Large intestine (tissue), 3 donors: ENCODE data around the gene ZBTB47. TPM values are rescaled to one million over a fixed set of nuclear protein-coding genes. Genes with fewer than 3 reads are reported as not detected.
A peak's percentile ranks its signal among the peaks of the same experiment; 100 is the strongest.

Experiments
- DNase-seq, 2 donors: peaks; one replicate each; pipeline versions ENCODE4 v3.0.0 to v3.0.0-alpha.2; 2013
- H3K27ac ChIP-seq: one replicate; pipeline ENCODE4 v1.5.1; 2013; ENCODE audit warnings: low read length
- H3K27me3 ChIP-seq: 2 replicates; pipeline ENCODE4 v1.6.1; 2013; ENCODE audit warnings: low read length; ENCODE audit not compliant: control insufficient read depth, insufficient read depth
- H3K36me3 ChIP-seq: 2 replicates; pipeline ENCODE4 v1.6.1; 2013; ENCODE audit warnings: low read length; ENCODE audit not compliant: control insufficient read depth, insufficient read depth
- H3K4me1 ChIP-seq: one replicate; pipeline ENCODE4 v1.6.1; 2013; ENCODE audit warnings: low read length; ENCODE audit not compliant: control insufficient read depth, insufficient read depth
- H3K4me3 ChIP-seq: one replicate; pipeline ENCODE4 v1.5.1; 2013; ENCODE audit warnings: low read length
- H3K9me3 ChIP-seq: one replicate; pipeline ENCODE4 v1.6.1; 2013; ENCODE audit warnings: mild to moderate bottlenecking, low read depth, low read length, moderate library complexity; ENCODE audit not compliant: control insufficient read depth
- WGBS: methylation state at CpG from one replicate; pipeline ENCODE4 v1.1.5; 2013; ENCODE audit warnings: low lambda C conversion rate; ENCODE audit not compliant: insufficient coverage; 5-methylcytosine and 5-hydroxymethylcytosine counted together
- polyA plus RNA-seq: library from polyadenylated mRNA; unstranded; fragments of 120-200 nt; gene quantifications from one replicate; pipeline ENCODE4 v1.2.1, GENCODE V29; 2013

ZBTB47 gene
- polyA plus RNA-seq, 1 donor, result 12.5 TPM

DNA sequence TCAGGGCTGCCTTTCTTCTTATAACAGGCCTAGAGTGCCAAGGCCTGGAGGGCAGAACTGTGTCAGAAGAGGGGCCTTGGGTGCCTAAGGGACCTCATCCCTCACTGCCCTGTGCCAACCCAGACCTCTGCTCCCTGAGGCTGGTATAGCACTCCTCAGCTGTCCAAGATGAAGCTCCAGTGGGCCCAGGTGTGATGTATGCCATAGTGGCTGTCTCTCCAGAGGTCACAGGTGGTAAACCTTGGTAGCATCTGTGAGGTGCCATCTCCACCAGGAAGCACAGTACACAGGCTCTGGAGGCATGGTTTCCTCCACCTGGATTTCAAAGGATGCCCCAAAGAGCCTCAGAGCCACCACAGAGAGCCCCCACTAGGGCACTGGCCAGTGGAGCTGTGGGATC is 19.6 kb downstream of the ZBTB47 start:
- no peaks in the 10 kb centered on the region for H3K9me3 ChIP-seq
- H3K36me3 ChIP-seq, result no peaks in the 10 kb centered on the region
- no peak overlapping the region for H3K27ac ChIP-seq
- H3K4me3 ChIP-seq, result no peak overlapping the region
- peaks cover 6% of the 10 kb centered on the region for H3K27me3 ChIP-seq
- no peaks in the 10 kb centered on the region for H3K4me1 ChIP-seq
- DNase-seq, result no peak

- WGBS, result no CpG with 5 or more reads among the region's 3 CpGs
- no peak overlapping the region for H3K4me3 ChIP-seq
- no peaks in the 10 kb centered on the region for H3K36me3 ChIP-seq
- no peaks in the 10 kb centered on the region for H3K9me3 ChIP-seq
- no peaks in the 10 kb centered on the region for H3K4me1 ChIP-seq
- H3K27ac ChIP-seq, result no peak overlapping the region
- DNase-seq, result no peak
- peaks cover 3% of the 10 kb centered on the region for H3K27me3 ChIP-seq
Observed at GRCh38 chr3:42674146-42674545, 20.6 kb downstream of the ZBTB47 start.

DNA sequence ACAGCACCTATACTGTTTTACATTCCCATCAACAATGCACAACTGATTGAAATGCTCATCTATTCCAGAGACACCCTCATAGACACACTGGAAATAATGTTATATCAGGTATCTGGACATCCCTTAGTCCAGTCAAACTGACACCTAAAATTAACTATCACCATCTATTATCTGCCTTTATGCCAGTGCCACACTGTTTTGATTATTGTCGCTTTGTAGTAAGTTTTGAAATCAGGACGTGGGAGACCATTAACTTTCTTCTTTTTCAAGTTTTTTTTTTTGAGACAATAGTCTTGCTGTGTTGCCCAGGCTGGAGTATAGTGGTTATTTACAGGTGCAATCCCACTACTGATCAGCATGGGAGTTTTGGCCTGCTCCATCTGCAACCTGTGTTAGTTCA is 22.4 kb downstream of the ZBTB47 start:
- Histone ChIP-seq H3K9me3 (no peaks in the 10 kb centered on the region), H3K27me3 (peaks cover 7% of the 10 kb centered on the region), H3K4me3 (no peak overlapping the region), H3K4me1 (no peaks in the 10 kb centered on the region), H3K27ac (no peak overlapping the region), H3K36me3 (no peaks in the 10 kb centered on the region)
- DNase-seq, result no peak
- 100% methylated on average over 1 of the region's 2 CpGs for WGBS

GRCh38 chr3:42678447-42678846 is 24.9 kb downstream of the ZBTB47 start:
- WGBS, result no CpG with 5 or more reads among the region's 2 CpGs
- peaks cover 14% of the 10 kb centered on the region for H3K27me3 ChIP-seq

GRCh38 chr3:42680271-42680670 is 26.8 kb downstream of the ZBTB47 start:
- H3K27ac ChIP-seq, result no peak overlapping the region
- H3K36me3 ChIP-seq, result no peaks in the 10 kb centered on the region
- no peaks in the 10 kb centered on the region for H3K9me3 ChIP-seq
- H3K4me3 ChIP-seq, result no peak overlapping the region
- no peaks in the 10 kb centered on the region for H3K4me1 ChIP-seq
- no peak for DNase-seq
- peaks cover 24% of the 10 kb centered on the region for H3K27me3 ChIP-seq
- WGBS, result no CpG with 5 or more reads among the region's 1 CpG

More at GRCh38 chr3:42678447-42678846, 24.9 kb downstream of the ZBTB47 start:
- no peak for DNase-seq
- no peak overlapping the region for H3K27ac ChIP-seq
- H3K4me3 ChIP-seq, result no peak overlapping the region
- no peaks in the 10 kb centered on the region for H3K36me3 ChIP-seq
- H3K4me1 ChIP-seq, result no peaks in the 10 kb centered on the region
- no peaks in the 10 kb centered on the region for H3K9me3 ChIP-seq

DNA sequence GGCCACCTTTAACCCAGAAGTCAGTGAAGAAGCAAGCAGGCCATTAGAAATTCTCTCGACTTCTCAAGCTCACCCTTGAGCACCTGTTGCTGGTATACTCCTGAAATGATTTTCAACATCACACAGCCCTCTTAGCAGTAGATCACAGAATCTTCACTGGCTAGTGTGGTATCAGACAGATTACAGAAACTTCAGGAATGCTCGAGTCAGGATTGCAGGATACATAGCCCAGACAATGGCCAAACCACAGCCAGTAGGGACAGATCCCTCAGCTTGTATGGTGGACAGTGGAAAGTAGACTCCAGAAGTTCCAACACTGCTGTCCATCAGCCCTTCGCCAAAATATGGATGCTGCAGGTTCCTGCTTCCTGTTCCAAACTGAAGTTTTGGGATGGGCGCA is 27.3 kb downstream of the ZBTB47 start:
- Histone ChIP-seq H3K27ac (no peak overlapping the region), H3K4me3 (no peak overlapping the region)
- no peak for DNase-seq

DNA sequence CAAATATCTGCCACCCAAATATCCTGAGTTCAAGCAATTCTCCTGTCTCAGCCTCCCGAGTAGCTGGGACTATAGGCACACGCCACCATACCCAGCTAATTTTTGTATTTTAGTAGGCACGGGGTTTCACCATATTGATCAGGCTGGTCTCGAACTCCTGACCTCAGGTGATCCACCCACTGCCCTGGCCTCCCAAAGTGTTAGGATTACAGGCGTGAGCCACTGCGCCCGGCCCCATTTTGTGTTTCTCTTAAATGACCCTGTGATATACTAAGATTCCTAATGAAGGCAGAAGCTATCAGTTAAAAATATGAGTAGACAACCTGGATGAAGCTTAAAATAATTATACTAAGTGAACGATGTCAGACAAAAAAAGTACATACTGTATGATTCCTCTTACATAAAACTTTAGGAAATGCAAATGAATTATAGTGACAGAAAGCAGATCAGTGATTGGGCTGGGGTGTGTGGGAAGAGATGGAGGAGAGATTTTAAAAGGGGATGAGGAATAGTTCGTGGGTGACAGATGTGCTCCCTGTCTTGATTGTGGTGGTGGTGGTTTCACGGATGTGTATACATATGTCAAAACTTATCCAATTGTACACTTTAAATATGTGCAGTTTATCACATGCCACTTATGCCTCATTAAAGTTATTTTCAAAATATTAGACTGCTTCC is 28.0 kb downstream of the ZBTB47 start:
- Histone ChIP-seq H3K36me3 (no peaks in the 10 kb centered on the region), H3K27ac (no peak overlapping the region), H3K4me3 (no peak overlapping the region), H3K9me3 (no peaks in the 10 kb centered on the region), H3K4me1 (no peaks in the 10 kb centered on the region), H3K27me3 (peaks cover 36% of the 10 kb centered on the region)
- no peak for DNase-seq
- WGBS, result no CpG with 5 or more reads among the region's 10 CpGs

More for the DNA sequence above, 27.3 kb downstream of the ZBTB47 start:
- Histone ChIP-seq H3K9me3 (no peaks in the 10 kb centered on the region), H3K4me1 (no peaks in the 10 kb centered on the region), H3K36me3 (no peaks in the 10 kb centered on the region), H3K27me3 (peaks cover 29% of the 10 kb centered on the region)
- WGBS, result no CpG with 5 or more reads among the region's 4 CpGs

GRCh38 chr3:42682301-42683070 is 29.0 kb downstream of the ZBTB47 start:
- Histone ChIP-seq H3K27ac (no peak overlapping the region), H3K4me1 (no peaks in the 10 kb centered on the region), H3K4me3 (no peak overlapping the region), H3K36me3 (no peaks in the 10 kb centered on the region), H3K27me3 (peaks cover 46% of the 10 kb centered on the region), H3K9me3 (no peaks in the 10 kb centered on the region)
- DNase-seq, result no peak
- 88% methylated on average over 3 of the region's 12 CpGs for WGBS

DNA sequence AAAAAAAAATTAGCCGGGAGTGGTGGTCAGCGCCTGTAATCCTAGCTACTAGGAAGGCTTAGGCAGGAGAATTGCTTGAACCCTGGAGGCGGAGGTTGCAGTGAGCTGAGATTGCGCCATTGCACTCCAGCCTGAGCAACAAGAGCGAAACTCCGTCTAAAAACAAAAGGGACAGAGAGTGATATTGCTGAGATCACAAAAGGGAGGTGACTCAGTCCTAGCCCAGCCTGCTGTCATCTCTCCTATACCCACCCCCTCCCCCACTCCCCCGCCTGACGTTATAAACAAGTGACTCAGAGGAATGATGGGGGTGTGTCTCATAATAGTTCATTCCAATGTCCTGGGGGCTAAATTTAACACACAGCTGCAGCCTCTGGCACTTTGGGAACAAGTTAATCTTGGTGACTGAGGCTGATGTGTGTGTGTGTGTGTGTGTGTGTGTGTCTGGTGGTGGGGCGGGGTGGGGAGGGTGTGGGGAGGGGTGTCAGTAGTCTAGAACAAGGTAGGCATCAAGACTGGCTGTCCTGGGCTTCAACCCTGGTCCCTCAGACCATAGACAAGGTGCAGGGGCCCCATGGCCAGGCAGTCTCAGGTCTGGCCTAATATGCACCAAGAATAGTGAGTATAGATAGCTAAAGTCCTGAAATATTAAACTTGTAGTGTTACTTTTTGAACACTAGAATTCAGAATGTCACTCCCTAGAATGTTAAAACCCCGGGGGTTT is 30.5 kb downstream of the ZBTB47 start:
- WGBS, result no CpG with 5 or more reads among the region's 10 CpGs
- H3K36me3 ChIP-seq, result no peaks in the 10 kb centered on the region
- no peaks in the 10 kb centered on the region for H3K4me1 ChIP-seq
- no peak overlapping the region for H3K27ac ChIP-seq
- H3K27me3 ChIP-seq, result peaks cover 50% of the 10 kb centered on the region
- DNase-seq, result peak; percentile 27 to 31
- H3K9me3 ChIP-seq, result no peaks in the 10 kb centered on the region
- H3K4me3 ChIP-seq, result no peak overlapping the region

DNA sequence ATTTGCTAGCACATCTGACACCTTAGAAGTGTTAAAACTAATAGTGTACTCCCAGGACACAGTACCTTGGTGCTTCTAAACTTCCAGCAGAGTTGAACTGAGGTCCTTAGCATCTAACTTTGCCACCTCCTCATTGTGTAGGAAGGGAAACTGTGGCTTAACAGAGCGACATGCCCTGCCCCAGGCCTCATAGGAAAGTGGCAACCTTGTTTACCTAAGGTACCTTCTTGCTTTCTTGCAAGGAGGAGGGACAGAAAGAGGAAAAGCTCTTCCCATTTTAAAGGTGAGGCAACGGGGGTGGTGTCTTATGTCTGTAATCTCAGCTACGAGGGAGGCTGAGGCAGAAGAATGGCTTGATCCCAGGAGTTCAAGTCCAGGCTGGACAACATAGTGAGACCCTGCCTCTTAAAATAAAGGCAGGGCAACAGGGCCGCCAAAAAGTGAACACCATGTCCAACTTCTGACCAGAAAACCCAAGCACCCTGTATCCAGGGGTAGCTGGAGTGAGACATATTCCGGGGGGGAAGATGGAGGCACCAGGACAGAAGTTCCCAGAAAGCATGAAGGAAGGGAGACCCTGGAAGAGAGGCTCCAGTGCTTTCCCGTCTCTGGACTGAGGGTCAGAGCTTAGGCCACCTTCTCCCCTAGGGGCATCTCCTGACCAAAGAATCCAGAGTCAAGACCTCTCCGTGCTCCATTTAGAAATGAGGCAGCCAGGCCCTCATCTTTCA is 31.3 kb downstream of the ZBTB47 start:
- H3K27ac ChIP-seq, result no peak overlapping the region
- DNase-seq, result no peak
- no peak overlapping the region for H3K4me3 ChIP-seq
- H3K27me3 ChIP-seq, result peaks cover 54% of the 10 kb centered on the region
- H3K9me3 ChIP-seq, result no peaks in the 10 kb centered on the region
- no peaks in the 10 kb centered on the region for H3K36me3 ChIP-seq
- H3K4me1 ChIP-seq, result no peaks in the 10 kb centered on the region
- 100% methylated on average over 1 of the region's 7 CpGs for WGBS
